ENCODE measurements around the gene ASB11.

ASB11 gene

DNA sequence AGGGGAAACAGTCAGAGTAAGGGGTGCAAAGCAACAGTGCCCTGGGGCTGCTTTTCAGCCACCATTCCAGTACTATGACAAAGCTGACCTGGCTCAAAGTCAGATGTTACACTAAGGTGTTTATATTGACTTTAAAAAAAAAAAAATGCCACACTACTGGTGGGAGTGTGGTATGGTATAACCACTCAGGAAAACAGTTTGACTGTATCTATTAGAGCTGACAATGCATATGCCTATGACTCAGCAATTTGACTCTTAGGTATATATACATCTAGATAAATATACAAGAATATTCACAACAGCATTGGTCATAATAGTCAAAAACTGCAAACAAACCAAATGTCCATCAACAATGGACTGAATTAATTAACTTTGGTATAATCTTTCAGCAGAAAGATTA is 60.6 kb downstream of the ASB11 start:
- DNase-seq (ENCODE audit: low read depth in 1 of 2, low spot score in 1 of 2), result no peak
- H3K27me3 ChIP-seq (ENCODE audit: insufficient read depth, poor library complexity, severe bottlenecking), result no peaks in the 10 kb centered on the region
- H3K4me3 ChIP-seq (replicated peaks; ENCODE audit: insufficient read depth, low read length), result no peak overlapping the region
- TF ChIP-seq SPI1 (IDR thresholded peaks at IDR 0.05; ENCODE audit: borderline replicate concordance, low read depth), result no peak
- no peak for TF ChIP-seq GABPA (IDR thresholded peaks at IDR 0.05; ENCODE audit: low read depth)
- TF ChIP-seq, protein P1, sequence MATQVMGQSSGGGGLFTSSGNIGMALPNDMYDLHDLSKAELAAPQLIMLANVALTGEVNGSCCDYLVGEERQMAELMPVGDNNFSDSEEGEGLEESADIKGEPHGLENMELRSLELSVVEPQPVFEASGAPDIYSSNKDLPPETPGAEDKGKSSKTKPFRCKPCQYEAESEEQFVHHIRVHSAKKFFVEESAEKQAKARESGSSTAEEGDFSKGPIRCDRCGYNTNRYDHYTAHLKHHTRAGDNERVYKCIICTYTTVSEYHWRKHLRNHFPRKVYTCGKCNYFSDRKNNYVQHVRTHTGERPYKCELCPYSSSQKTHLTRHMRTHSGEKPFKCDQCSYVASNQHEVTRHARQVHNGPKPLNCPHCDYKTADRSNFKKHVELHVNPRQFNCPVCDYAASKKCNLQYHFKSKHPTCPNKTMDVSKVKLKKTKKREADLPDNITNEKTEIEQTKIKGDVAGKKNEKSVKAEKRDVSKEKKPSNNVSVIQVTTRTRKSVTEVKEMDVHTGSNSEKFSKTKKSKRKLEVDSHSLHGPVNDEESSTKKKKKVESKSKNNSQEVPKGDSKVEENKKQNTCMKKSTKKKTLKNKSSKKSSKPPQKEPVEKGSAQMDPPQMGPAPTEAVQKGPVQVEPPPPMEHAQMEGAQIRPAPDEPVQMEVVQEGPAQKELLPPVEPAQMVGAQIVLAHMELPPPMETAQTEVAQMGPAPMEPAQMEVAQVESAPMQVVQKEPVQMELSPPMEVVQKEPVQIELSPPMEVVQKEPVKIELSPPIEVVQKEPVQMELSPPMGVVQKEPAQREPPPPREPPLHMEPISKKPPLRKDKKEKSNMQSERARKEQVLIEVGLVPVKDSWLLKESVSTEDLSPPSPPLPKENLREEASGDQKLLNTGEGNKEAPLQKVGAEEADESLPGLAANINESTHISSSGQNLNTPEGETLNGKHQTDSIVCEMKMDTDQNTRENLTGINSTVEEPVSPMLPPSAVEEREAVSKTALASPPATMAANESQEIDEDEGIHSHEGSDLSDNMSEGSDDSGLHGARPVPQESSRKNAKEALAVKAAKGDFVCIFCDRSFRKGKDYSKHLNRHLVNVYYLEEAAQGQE (IDR thresholded peaks at IDR 0.05; ENCODE audit: insufficient replicate concordance, low read depth), result no peak
- TF ChIP-seq POLR2AphosphoS5 (IDR thresholded peaks at IDR 0.05; ENCODE audit: low read depth), result no peak
- TF ChIP-seq, protein P2, sequence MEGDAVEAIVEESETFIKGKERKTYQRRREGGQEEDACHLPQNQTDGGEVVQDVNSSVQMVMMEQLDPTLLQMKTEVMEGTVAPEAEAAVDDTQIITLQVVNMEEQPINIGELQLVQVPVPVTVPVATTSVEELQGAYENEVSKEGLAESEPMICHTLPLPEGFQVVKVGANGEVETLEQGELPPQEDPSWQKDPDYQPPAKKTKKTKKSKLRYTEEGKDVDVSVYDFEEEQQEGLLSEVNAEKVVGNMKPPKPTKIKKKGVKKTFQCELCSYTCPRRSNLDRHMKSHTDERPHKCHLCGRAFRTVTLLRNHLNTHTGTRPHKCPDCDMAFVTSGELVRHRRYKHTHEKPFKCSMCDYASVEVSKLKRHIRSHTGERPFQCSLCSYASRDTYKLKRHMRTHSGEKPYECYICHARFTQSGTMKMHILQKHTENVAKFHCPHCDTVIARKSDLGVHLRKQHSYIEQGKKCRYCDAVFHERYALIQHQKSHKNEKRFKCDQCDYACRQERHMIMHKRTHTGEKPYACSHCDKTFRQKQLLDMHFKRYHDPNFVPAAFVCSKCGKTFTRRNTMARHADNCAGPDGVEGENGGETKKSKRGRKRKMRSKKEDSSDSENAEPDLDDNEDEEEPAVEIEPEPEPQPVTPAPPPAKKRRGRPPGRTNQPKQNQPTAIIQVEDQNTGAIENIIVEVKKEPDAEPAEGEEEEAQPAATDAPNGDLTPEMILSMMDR (IDR thresholded peaks at IDR 0.05; ENCODE audit: insufficient read depth, low read length), result no peak
- no peak overlapping the region for H3K27ac ChIP-seq (replicated peaks)

DNA sequence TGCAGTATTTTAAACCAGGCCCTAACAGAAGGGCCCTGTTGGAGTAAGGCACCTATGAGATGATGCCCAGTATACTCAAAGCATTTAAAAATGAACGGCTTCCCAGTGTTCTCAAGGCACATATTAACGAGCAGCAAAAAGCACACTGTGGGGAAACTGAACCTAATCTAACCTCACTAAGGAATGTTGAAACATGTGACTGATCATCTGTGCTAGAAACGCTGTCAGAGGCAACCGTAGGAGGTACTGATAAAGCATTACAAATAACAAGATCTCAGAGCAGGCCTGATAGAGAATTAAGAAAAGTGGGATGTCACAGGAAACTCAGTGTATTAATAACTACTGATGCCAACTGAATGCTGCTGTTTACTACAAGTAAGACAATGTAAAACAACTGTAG is 69.5 kb downstream of the ASB11 start:
- no peak for TF ChIP-seq POLR2AphosphoS5 (IDR thresholded peaks at IDR 0.05; ENCODE audit: low read depth)
- no peak for TF ChIP-seq GABPA (IDR thresholded peaks at IDR 0.05; ENCODE audit: low read depth)
- TF ChIP-seq, protein P1 (IDR thresholded peaks at IDR 0.05; ENCODE audit: insufficient replicate concordance, low read depth), result no peak
- TF ChIP-seq, protein P2 (IDR thresholded peaks at IDR 0.05; ENCODE audit: insufficient read depth, low read length), result no peak
- no peak for TF ChIP-seq SPI1 (IDR thresholded peaks at IDR 0.05; ENCODE audit: borderline replicate concordance, low read depth)
- no peaks in the 10 kb centered on the region for H3K27me3 ChIP-seq (ENCODE audit: insufficient read depth, poor library complexity, severe bottlenecking)
- no peak for DNase-seq (ENCODE audit: low read depth in 1 of 2, low spot score in 1 of 2)

DNA sequence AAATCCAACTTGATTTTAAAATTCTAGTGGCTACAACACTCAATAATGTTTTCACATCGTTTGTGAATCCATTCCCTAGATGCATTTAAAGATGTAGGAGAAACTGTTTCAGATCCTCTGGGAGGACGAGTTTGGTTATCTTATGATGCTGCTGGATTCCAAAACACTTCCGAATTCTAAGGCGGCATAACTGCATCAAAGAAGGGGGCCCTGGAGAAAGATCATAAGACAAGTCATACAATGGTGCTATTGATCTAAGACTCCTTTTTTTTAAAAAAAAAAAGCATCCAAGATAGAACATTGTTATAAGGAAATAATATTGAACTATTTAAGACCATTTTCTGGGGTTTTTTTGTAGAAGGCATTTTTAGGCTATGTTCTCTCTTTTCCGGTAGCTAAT is 71.0 kb downstream of the ASB11 start:
- TF ChIP-seq POLR2AphosphoS5 (IDR thresholded peaks at IDR 0.05; ENCODE audit: low read depth), result no peak
- TF ChIP-seq GABPA (IDR thresholded peaks at IDR 0.05; ENCODE audit: low read depth), result no peak
- TF ChIP-seq, protein P2 (IDR thresholded peaks at IDR 0.05; ENCODE audit: insufficient read depth, low read length), result no peak
- no peak for TF ChIP-seq SPI1 (IDR thresholded peaks at IDR 0.05; ENCODE audit: borderline replicate concordance, low read depth)
- TF ChIP-seq, protein P1 (IDR thresholded peaks at IDR 0.05; ENCODE audit: insufficient replicate concordance, low read depth), result no peak
- H3K27me3 ChIP-seq (ENCODE audit: insufficient read depth, poor library complexity, severe bottlenecking), result no peaks in the 10 kb centered on the region
- no peak overlapping the region for H3K4me3 ChIP-seq (replicated peaks; ENCODE audit: insufficient read depth, low read length)

More for the DNA sequence above, 69.5 kb downstream of the ASB11 start:
- Histone ChIP-seq H3K4me3 (replicated peaks; ENCODE audit: insufficient read depth, low read length) (no peak overlapping the region), H3K27ac (replicated peaks) (no peak overlapping the region)

More for the DNA sequence above, 71.0 kb downstream of the ASB11 start:
- no peak overlapping the region for H3K27ac ChIP-seq (replicated peaks)
- no peak for DNase-seq (ENCODE audit: low read depth in 1 of 2, low spot score in 1 of 2)
